Fibroblast of lung (primary cell): ENCODE results near the gene EPG5.

Experiments
- EZH2 ChIP-seq: IDR thresholded peaks from 2 replicates; pipeline ENCODE4 v1.5.1; 2012; ENCODE audit warnings: low read length, control low read depth, mild to moderate bottlenecking; ENCODE audit errors: missing control alignments
- TF ChIP-seq, protein P1 (sequence below), 2 donors: IDR thresholded peaks in 1 of 2; conservative IDR thresholded peaks in 1 of 2; 1 replicate in 1 of 2; 2 replicates in 1 of 2; pipeline ENCODE4 v1.5.1; 2011 to 2012; ENCODE audit warnings: low read length in 2 of 2, control low read depth in 1 of 2, inconsistent platforms in 1 of 2, low read depth in 1 of 2, mild to moderate bottlenecking in 1 of 2

DNA sequence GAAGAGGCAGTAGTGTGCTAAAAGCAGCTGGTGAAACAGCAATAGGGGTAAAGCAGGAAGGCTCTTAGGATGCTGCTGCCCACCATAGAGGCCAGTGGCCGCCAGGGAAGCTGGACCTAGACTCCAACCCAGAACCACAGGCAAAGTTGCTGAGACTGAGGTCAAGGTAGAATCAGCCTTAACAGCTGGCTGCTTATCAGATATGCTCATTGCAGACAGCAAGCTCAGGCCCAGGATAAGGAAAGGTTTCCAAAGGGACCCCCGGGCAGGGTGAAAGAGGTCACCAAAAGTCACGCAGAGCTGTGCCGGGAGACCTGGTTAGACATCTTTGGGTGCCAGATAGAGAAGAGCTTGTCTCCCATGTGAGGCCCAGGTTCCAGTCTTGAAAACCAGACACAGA lies 42.9 kb upstream of the EPG5 start:
- TF ChIP-seq, protein P1, sequence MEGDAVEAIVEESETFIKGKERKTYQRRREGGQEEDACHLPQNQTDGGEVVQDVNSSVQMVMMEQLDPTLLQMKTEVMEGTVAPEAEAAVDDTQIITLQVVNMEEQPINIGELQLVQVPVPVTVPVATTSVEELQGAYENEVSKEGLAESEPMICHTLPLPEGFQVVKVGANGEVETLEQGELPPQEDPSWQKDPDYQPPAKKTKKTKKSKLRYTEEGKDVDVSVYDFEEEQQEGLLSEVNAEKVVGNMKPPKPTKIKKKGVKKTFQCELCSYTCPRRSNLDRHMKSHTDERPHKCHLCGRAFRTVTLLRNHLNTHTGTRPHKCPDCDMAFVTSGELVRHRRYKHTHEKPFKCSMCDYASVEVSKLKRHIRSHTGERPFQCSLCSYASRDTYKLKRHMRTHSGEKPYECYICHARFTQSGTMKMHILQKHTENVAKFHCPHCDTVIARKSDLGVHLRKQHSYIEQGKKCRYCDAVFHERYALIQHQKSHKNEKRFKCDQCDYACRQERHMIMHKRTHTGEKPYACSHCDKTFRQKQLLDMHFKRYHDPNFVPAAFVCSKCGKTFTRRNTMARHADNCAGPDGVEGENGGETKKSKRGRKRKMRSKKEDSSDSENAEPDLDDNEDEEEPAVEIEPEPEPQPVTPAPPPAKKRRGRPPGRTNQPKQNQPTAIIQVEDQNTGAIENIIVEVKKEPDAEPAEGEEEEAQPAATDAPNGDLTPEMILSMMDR (conservative IDR thresholded peaks at IDR 0.05 in 1 of 2, IDR thresholded peaks at IDR 0.05 in 1 of 2; ENCODE audit: low read depth in 1 of 2, low read length in 2 of 2) = no peak
- no peak for TF ChIP-seq EZH2
